GM21528 (cell line): ENCODE measurements around the gene ATR.
"Not testable (repeated sequence)": the region's sequence is repeated elsewhere in the genome, so short reads cannot be mapped to it uniquely, and the experiment has no call there.

ENCODE experiments used
- ATAC-seq: cut with Tn5 transposase; IDR thresholded peaks from one replicate; pipeline ENCODE4 v1.9.1; 2021; ENCODE audit warnings: mild to moderate bottlenecking, moderate library complexity; ENCODE audit not compliant: unreplicated experiment, low FRiP score

ATR gene

GRCh38 chr3:142578329-142579223 lies at the start of gene ATR:
Gene ATR, minus strand, starts transcription at chr3:142578733. Its CDS starts 29 bp downstream, at chr3:142578704.
- peak; percentile 95 for ATAC-seq

GRCh38 chr3:142626971-142627370 lies 48.4 kb upstream of the ATR start:
- no peak for ATAC-seq

GRCh38 chr3:142625153-142625440 lies 46.6 kb upstream of the ATR start:
- no peak for ATAC-seq

DNA sequence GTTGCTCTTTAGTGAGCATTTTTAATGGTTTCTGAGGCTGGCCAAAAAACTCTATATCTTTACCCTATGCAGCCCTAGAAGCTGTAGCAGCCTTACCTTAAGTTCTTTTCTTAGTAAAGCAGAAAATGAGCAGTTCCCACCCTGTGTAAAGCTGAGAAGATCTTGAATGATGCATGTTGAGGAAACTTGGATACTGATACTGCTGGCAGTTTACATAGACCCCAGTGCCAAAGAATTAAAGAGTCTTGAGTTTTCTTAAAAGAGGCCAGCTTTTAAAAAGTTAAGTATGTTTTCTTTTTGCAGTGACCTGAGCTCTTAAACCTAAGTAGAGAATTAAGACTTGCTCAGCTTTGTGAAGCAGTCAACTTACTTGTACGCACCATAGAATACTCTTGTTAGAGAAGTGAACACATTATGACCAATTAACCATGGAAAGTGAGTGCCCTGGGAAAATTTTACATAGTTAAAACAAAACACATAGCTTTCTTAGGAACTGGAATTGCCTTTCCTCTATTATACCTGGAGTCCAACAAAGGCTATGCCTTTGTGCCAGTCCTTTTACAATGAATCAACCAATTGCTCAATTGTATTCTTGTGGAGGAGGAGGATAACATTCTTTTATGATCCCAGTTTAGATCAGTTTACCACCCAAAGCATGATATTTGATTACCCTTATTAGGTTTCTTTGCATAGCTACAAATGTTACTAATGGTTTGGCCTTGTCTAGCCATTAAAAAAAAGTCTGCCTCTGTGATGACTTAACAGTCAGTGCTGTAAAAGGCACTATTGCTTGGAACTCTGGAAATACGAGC lies 46.0 kb upstream of the ATR start:
- no peak for ATAC-seq

DNA sequence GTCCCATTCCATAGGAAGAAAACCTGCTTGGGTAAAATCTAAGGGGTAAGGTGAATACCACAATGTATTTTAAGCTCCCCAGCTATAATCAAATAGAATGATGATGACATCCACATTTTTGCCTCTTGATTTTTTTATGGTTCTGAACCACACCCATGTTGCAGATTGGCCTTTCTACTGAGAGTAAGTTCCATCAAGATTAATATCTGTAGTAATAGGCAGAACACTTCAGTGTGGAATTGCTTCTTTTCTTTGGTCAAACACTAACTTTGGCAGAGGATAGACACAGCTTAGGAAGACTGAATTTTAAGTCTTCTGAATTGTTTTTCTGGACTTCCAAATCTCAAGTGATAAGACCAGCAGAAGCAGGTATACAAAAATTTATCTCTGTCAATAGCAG lies 44.7 kb upstream of the ATR start:
- no peak for ATAC-seq

DNA sequence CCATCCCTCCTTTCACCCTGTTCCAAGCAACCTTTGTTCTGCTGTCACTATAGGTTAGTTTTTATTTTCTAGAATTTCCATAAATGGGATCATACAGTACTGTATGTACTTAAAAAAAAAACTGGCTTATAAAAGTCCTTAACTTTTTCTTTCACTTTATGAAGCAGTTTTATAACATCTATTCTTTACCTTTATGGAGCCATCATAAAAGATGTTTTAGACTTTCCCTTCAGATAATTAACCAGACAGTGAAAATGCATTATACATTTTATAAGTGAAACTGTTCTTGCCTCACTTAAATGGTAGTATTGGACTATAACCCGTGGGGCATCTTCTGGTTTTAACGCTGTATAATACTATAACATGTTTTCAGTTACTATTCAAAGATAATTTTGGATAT lies 43.9 kb upstream of the ATR start:
- ATAC-seq, result no peak

DNA sequence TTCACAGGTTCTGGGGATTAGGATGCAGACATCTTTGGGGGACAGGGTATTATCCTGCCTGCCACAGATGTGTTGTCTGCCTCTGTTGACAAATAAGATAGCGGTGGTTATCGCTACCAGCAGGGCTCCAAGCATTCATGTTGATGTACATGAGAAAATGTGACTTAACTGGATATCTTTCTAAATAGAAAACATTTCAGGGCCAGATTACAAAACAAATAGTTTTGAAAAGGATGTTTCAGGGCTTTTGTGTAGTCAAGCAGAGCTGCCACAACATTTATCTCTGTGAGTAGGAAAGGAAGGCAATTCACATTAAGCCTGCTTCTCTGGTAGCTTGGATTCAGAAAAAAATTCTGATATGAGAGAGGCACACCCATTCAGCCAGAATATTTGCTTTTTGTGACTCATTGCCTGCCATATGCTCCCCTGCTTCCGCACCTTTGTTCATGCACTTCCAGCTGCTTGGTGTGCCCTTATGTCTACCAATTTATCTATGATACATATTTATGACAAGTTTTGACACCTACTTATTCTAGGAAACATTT lies 40.5 kb upstream of the ATR start:
- no peak for ATAC-seq

DNA sequence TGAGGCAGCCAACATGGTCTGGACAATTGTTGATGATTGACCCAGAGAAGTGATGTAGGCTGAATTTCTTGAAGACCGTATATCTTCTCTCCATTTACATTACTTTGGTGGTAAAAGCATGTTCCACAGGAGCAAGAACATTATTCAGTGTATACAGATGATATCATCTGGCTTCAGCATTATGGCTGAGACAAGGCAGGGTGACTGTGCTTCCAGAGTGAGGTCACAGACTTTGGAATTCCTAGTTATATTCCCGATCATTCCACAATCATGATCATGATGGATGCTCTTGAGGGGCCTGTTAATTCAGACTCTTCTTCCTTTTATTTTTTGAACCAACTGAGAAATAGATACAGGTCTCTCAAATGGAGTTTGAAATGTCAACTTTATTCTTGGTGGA lies 36.6 kb upstream of the ATR start:
- no peak for ATAC-seq

DNA sequence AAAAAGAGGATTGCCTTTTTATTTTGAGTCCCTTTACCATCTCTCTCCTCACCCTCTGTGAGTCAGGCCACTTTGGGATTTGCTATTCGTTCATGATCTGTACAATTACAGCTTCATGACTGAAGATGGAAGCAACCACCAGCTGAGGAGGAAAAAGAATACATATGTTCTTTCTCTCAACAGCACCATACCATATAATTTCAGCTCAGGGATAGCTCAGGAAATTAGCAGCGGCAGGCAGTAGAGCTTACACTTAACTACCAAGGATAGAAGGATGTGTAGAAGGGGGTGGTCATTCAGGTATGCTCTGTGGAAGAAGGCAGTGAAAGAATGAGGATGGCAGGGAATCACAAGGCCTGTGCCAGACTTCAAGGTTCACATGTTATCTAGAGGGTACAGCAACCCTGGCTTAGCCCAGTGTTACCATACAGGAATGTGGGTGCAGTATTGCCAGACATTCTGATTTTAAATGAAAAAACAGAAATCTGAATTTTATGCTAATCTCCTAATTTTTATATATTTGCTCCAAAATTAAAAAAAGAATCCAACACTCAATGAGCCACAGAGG lies 35.6 kb upstream of the ATR start:
- no peak for ATAC-seq

DNA sequence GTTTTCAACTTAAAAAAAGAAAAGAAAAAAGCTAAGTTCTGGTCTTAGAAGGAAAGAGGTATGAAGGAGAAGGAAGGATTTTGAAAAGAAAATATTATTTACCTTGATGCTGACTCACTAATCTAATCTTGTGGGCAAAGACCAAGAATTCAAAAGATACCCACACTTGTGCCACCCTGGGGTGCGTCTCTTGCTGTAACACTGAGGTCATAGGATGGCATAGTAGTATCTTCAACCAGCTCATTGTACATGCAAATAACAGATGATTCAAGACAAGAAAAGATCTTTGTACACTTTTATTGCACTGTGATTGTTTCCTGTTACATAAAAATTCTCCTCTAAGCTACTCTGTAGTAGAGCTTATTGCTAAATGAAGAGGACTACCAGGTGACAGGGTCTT lies 35.0 kb upstream of the ATR start:
- ATAC-seq, result no peak

- ATAC-seq, result no peak
These were observed 32.7 kb upstream of the ATR start for GRCh38 chr3:142611206-142611605.

DNA sequence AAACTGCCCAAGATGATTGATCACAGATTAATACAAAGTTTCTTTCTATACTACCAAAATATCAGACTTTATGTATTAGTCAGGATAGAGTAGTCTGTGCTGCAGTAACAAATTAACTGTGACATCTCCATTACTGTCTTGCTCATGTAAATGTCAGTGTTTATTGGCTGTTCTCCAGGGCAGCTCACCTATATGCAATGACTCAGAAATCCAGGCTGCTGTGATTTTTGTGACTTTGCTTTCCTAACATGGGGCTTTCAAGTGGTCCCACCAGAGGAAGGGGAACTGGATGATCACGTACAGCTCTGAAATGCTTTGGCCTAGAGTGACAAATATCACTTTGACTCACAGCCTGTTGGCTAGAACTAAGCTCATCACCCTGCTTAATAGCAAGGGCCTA lies 30.6 kb upstream of the ATR start:
- no peak for ATAC-seq

- no peak for ATAC-seq
These were observed 30.1 kb upstream of the ATR start for GRCh38 chr3:142608631-142609030.

DNA sequence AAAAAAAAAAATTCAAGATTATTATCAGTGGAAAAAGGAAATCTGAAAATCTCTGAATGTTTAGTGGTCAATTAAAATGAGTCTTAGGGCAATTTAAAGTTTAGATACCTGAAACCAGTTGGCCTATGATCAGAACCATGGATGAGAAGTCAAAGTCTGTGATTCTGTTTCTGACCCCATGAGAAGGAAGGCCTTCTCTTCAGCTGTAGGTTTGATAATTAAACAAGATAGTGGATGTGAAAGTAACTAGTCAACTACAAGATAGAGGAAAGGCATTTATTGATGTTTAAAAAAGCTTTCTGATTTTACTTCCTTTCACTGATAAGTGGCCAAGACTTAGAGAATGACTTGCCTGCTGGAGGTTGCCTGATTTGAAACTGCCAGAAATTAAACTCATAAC lies 26.4 kb upstream of the ATR start:
- no peak for ATAC-seq

GRCh38 chr3:142603386-142603705 lies 24.8 kb upstream of the ATR start:
- not testable (repeated sequence) for ATAC-seq

- no peak for ATAC-seq
These were observed 24.3 kb upstream of the ATR start for GRCh38 chr3:142602619-142603385.

DNA sequence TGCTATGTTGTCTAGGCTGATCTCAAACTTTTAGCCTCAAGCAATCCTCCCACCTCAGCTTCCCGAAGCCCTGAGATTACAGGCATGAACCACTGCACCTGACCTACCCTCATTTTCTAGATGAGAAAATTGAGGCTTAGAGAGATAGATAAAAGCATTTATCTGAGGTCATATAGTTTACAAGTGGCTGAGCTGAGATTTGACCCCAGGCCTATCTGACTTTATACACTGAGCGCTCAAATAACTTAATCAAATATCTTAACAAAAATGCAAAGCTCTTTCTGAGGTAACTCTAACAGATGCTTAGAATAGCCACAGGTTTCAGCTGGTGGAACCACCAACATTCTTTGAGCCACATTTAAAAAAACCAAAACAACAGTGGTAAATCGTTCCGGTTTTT lies 23.2 kb upstream of the ATR start:
- ATAC-seq, result no peak

- ATAC-seq, result no peak
These were observed 19.4 kb upstream of the ATR start for GRCh38 chr3:142597906-142598305.

DNA sequence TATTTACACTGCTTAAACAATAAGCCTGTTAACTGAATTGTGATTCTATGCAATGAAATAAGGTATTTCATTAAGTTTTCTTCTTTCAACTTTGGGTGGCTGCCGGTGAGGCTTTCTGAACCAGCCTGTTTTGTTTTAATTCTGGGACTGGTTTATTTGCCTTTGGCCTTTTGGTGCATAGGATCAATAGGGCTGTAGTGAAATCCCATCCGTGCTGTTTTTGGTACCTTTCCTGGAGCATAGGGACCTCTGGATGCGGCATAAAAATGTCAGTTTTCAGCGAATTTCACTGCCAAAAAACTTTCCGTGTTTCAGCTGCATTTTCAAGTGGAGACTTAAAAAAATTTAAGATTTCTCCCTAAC lies 18.2 kb upstream of the ATR start:
- ATAC-seq, result no peak

GRCh38 chr3:142595951-142596725 lies 17.6 kb upstream of the ATR start, which contains the start of gene PLS1:
Gene PLS1, plus strand, starts transcription at chr3:142596393. Its CDS starts 67,845 bp downstream, at chr3:142664238.
- peak; percentile 95 for ATAC-seq
